Right cardiac atrium (tissue), 5 donors: Measurements from ENCODE around the gene EIF4A2. TPM values are rescaled to one million over a fixed set of nuclear protein-coding genes. Genes with fewer than 3 reads are reported as not detected.
A peak's percentile ranks its signal among the peaks of the same experiment; 100 is the strongest.
"Not testable (repeated sequence)": the region's sequence is repeated elsewhere in the genome, so short reads cannot be mapped to it uniquely, and the experiment has no call there.

Experiments
- ATAC-seq, 2 donors: fragments of 200-7000 bp; cut with Tn5 transposase; one replicate each; pipeline versions ENCODE4 v1.8.0 to v1.9.1; 2020; ENCODE audit warnings: moderate library complexity in 2 of 2, mild to moderate bottlenecking in 1 of 2
- DNase-seq, 3 donors: peaks; one replicate each; pipeline ENCODE4 v3.0.0-alpha.2; 2020
- H3K27ac ChIP-seq: one replicate; pipeline ENCODE4 v1.5.1; 2013; ENCODE audit warnings: mild to moderate bottlenecking, low read length, control low read depth, moderate library complexity
- H3K27me3 ChIP-seq: one replicate; pipeline ENCODE4 v1.6.1; 2013; ENCODE audit not compliant: control insufficient read depth, insufficient read depth
- H3K4me1 ChIP-seq: one replicate; pipeline ENCODE4 v1.6.1; 2013; ENCODE audit warnings: low read length; ENCODE audit not compliant: control insufficient read depth, insufficient read depth
- H3K4me3 ChIP-seq: one replicate; pipeline ENCODE4 v1.5.1; 2013; ENCODE audit warnings: low read length, control low read depth
- H3K9me3 ChIP-seq: one replicate; pipeline ENCODE4 v1.6.1; 2013; ENCODE audit warnings: low read length; ENCODE audit not compliant: control insufficient read depth
- WGBS: extraction: QIAGEN DNeasy Blood & Tissue Kit; methylation state at CpG from one replicate; pipeline ENCODE4 v1.1.7; 2013; 5-methylcytosine and 5-hydroxymethylcytosine counted together
- intact Hi-C, 4 donors: fragments of 100-400 bp; cut with DNase I; formaldehyde crosslinking; loops; one replicate each; pipeline versions ENCODE4 v1.11.0 to v1.14.0; 2022 to 2023
- polyA plus RNA-seq: library from polyadenylated mRNA; stranded (reverse); fragments of 200-250 nt; gene quantifications from one replicate; pipeline ENCODE4 v1.2.3, GENCODE V29; 2013
- total RNA-seq, 4 donors: library from RNA; stranded (reverse); fragmentation: NEBNext Ultra II Directional; extraction: Animal tissue kit (Norgen Biotek cat#: 25700); gene quantifications; one replicate each; pipeline ENCODE4 v1.2.1, GENCODE V29; 2021
- donor health status: healthy with polysubstance abuse.
- donor health status: DM: no; HTN: yes; CAD: no.
- donor health status: DM: no; HTN: no; CAD: no.
- donor health status: DM: no; HTN: yes; CAD: no; lungs with severe emphysema.
- donor health status: DM: yes; HTN: yes; CAD: no.

The EIF4A2 gene
- total and polyA plus RNA-seq, 5 donors: 252 to 436 (median 378) TPM

DNA sequence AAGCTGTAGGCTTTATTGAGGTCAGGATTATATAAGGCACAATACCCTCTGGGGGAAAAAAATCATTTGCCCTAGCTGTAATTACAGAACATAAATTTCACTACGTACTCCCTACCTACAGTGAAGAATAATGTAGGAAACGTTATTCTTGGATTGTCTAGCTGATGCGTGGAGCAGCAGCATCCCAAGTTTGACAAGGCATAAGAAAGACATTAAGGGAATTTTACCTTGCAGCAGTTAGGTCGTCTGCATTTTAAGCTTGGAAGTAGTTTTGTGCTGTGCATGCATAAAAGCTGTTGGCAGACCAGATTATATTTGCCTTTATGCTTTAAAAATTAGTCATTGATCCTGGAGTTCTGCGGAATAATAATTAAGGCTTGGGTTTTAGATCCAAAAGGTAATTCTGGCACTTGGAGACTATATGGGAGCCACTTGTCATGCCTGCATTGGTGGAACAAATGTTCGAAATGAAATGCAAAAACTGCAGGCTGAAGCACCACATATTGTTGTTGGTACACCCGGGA, 2.2 kb downstream of the EIF4A2 start:
- DNase-seq (no peak), ATAC-seq (no peak)
- Histone ChIP-seq H3K4me3 (peak overlapping the region; percentile 91), H3K27ac (no peak overlapping the region), H3K27me3 (no peaks in the 10 kb centered on the region), H3K4me1 (peaks cover 6% of the 10 kb centered on the region), H3K9me3 (no peaks in the 10 kb centered on the region)
- 16% methylated on average over 7 of the region's 7 CpGs for WGBS
- intact Hi-C loops: no loop called here

DNA sequence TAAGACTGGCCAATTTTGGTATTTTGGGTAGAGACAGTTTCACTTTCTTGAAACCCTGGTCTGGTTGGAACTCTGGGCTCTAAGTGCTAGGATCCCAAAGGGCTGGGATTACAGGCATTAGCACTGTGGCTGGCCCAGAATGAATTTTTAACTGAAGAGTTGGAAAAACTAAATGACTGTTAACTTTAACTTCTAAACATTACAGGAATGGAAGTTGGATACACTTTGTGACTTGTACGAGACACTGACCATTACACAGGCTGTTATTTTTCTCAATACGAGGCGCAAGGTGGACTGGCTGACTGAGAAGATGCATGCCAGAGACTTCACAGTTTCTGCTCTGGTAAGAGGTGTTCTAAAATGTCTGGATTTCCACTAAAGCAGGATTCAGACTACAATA, 3.5 kb downstream of the EIF4A2 start:
- DNase-seq: no peak
- Histone ChIP-seq H3K9me3 (no peaks in the 10 kb centered on the region), H3K4me3 (no peak overlapping the region), H3K27me3 (no peaks in the 10 kb centered on the region), H3K27ac (no peak overlapping the region), H3K4me1 (peaks cover 6% of the 10 kb centered on the region)
- intact Hi-C loops: no loop called here
- no peak for ATAC-seq
- 58% methylated on average over 3 of the region's 3 CpGs for WGBS

GRCh38 chr3:186787642-186788481, 4.5 kb downstream of the EIF4A2 start:
- no peak for DNase-seq
- intact Hi-C loops: no loop called here
- Histone ChIP-seq H3K4me3 (no peak overlapping the region), H3K27me3 (no peaks in the 10 kb centered on the region), H3K4me1 (peaks cover 6% of the 10 kb centered on the region), H3K9me3 (no peaks in the 10 kb centered on the region), H3K27ac (no peak overlapping the region)
- 78% methylated on average over 15 of the region's 15 CpGs for WGBS
- no peak for ATAC-seq

GRCh38 chr3:186788482-186789370, 5.3 kb downstream of the EIF4A2 start:
- WGBS: 49% methylated on average over 13 of the region's 13 CpGs
- ATAC-seq: no peak
- Histone ChIP-seq H3K9me3 (no peaks in the 10 kb centered on the region), H3K27ac (no peak overlapping the region), H3K4me1 (peaks cover 6% of the 10 kb centered on the region), H3K4me3 (no peak overlapping the region), H3K27me3 (no peaks in the 10 kb centered on the region)
- intact Hi-C loops: no loop called here
- DNase-seq: no peak

- Histone ChIP-seq H3K4me3 (no peak overlapping the region), H3K27ac (no peak overlapping the region), H3K9me3 (no peaks in the 10 kb centered on the region), H3K4me1 (peaks cover 6% of the 10 kb centered on the region), H3K27me3 (no peaks in the 10 kb centered on the region)
- intact Hi-C loops: no loop called here
- ATAC-seq (no peak), DNase-seq (no peak)
- 47% methylated on average over 4 of the region's 4 CpGs for WGBS
These were observed 6.3 kb downstream of the EIF4A2 start for GRCh38 chr3:186789554-186790260.

DNA sequence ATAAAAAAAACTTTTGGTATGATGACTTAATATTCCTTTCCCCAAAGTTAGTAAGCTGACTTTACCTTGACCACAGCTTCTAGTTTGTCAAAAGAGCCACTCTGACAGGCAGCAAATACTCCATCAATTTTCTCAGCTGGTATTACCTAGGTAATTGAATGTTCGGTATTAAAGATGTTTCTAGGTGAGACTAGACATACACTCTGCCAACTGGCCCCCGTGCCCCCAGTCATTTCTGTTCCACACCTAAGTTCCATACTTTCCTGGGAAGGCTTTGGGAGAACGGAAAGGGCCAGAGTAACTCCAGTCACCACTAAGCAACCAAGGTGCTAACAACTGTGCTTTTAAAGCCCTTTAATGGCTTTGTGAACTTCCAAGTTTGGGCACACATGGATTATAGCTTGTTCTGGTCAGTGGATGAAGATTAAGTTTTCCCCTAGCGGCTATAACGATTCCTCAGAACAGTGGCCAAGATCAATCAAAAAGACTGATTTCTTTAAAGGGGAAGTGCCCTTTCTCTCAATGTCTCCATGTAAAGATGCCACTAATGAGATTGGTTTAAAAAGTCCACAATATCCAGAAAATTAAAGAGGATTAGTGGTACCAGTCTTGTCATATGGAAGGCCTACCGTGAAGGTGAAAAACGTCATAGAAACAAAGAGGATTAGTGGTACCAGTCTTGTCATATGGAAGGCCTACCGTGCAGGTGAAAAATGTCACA, 7.0 kb downstream of the EIF4A2 start:
- H3K27me3 ChIP-seq: no peaks in the 10 kb centered on the region
- peak; percentile 34 to 45 for ATAC-seq
- DNase-seq: no peak
- WGBS: 66% methylated on average over 8 of the region's 8 CpGs
- H3K27ac ChIP-seq: no peak overlapping the region
- no peaks in the 10 kb centered on the region for H3K9me3 ChIP-seq
- H3K4me1 ChIP-seq: peaks cover 5% of the 10 kb centered on the region
- H3K4me3 ChIP-seq: no peak overlapping the region
- intact Hi-C loops: no loop called here

- WGBS: 78% methylated on average over 3 of the region's 3 CpGs
- DNase-seq: no peak
These were observed 15.0 kb downstream of the EIF4A2 start for GRCh38 chr3:186798239-186798874.

GRCh38 chr3:186800285-186800684, 16.9 kb downstream of the EIF4A2 start:
- H3K4me3 ChIP-seq: no peak overlapping the region
- no peak overlapping the region for H3K27ac ChIP-seq
- no peaks in the 10 kb centered on the region for H3K27me3 ChIP-seq
- intact Hi-C loops: no loop called here
- ATAC-seq (no peak), DNase-seq (no peak)
- no peaks in the 10 kb centered on the region for H3K9me3 ChIP-seq
- WGBS: 93% methylated on average over 1 of the region's 1 CpG
- H3K4me1 ChIP-seq: no peaks in the 10 kb centered on the region

More at GRCh38 chr3:186798239-186798874, 15.0 kb downstream of the EIF4A2 start:
- Histone ChIP-seq H3K4me3 (no peak overlapping the region), H3K4me1 (no peaks in the 10 kb centered on the region), H3K27me3 (no peaks in the 10 kb centered on the region), H3K27ac (no peak overlapping the region), H3K9me3 (no peaks in the 10 kb centered on the region)
- intact Hi-C loops: no loop called here
- no peak for ATAC-seq

- Histone ChIP-seq H3K9me3 (no peaks in the 10 kb centered on the region), H3K27ac (no peak overlapping the region), H3K4me3 (no peak overlapping the region), H3K4me1 (no peaks in the 10 kb centered on the region), H3K27me3 (no peaks in the 10 kb centered on the region)
- no peak for ATAC-seq
- DNase-seq: no peak
- intact Hi-C loops: no loop called here
- WGBS: 87% methylated on average over 3 of the region's 3 CpGs
These were observed 19.3 kb downstream of the EIF4A2 start for GRCh38 chr3:186802701-186803100.

DNA sequence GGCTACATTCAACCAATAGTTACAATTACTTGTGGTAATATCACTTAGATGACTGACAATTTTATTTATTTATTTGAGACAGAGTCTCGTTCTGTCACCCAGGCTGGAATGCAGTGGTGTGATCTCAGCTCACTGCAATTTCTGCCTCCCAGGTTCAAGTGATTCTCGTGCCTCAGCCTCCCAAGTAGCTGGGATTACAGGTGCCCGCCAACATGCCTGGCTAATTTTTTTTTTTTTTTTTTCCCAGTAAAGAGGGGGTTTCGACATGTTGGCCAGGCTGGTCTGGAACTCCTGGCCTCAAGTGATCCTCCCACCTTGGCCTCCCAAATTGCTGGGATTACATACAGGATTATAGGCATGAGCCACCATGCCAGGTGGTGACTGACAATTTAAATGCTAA, 20.1 kb downstream of the EIF4A2 start:
- H3K4me1 ChIP-seq, H3K27ac ChIP-seq, intact Hi-C loops, H3K9me3 ChIP-seq, H3K4me3 ChIP-seq, DNase-seq, H3K27me3 ChIP-seq, ATAC-seq: not testable (repeated sequence)
- WGBS: 89% methylated on average over 4 of the region's 4 CpGs
